Tibial nerve (tissue), 4 donors: Measurements from ENCODE around the gene EEA1. TPM values are rescaled to one million over a fixed set of nuclear protein-coding genes. Genes with fewer than 3 reads are reported as not detected.
A peak's percentile ranks its signal among the peaks of the same experiment; 100 is the strongest.

Experiments used
- DNase-seq, 2 donors: peaks; one replicate each; pipeline ENCODE4 v3.0.0-alpha.2; 2019; ENCODE audit warnings: low spot score in 2 of 2
- H3K27ac ChIP-seq, 4 donors: fragments of 200-600 bp; sonication (generic) in 3 of 4; one replicate each; pipeline ENCODE4 v1.5.1; 2017 to 2019; ENCODE audit warnings: mild to moderate bottlenecking in 1 of 4
- H3K27me3 ChIP-seq, 2 donors: fragments of 200-600 bp; sonication (generic) in 1 of 2; one replicate each; pipeline versions ENCODE4 v1.5.1 to v1.6.0; 2017 to 2019
- H3K36me3 ChIP-seq, 3 donors: fragments of 200-600 bp; sonication (generic); one replicate each; pipeline ENCODE4 v1.5.1; 2018 to 2019
- H3K4me1 ChIP-seq, 4 donors: fragments of 200-600 bp; sonication (generic) in 3 of 4; one replicate each; pipeline ENCODE4 v1.5.1; 2017 to 2019
- H3K4me3 ChIP-seq, 4 donors: fragments of 200-600 bp; sonication (generic) in 3 of 4; one replicate each; pipeline ENCODE4 v1.5.1; 2017 to 2019; ENCODE audit warnings: mild to moderate bottlenecking in 1 of 4, moderate library complexity in 1 of 4
- H3K9me3 ChIP-seq, 4 donors: fragments of 200-600 bp; sonication (generic) in 3 of 4; one replicate each; pipeline ENCODE4 v1.5.1; 2017 to 2019
- CTCF ChIP-seq, 5 experiments: fragments of 200-600 bp in 3 of 5; fragments of 450-650 bp in 2 of 5; sonication (generic) in 3 of 5; IDR thresholded peaks; one replicate each; pipeline ENCODE4 v1.5.1; 2016 to 2019; ENCODE audit warnings: antibody characterized with exemption in 5 of 5, mild to moderate bottlenecking in 3 of 5, moderate library complexity in 2 of 5
- EP300 ChIP-seq, 2 donors: sonication (generic); formaldehyde crosslinking; IDR thresholded peaks; one replicate each; pipeline ENCODE4 v1.6.1; 2017; ENCODE audit warnings: antibody characterized with exemption in 2 of 2, mild to moderate bottlenecking in 1 of 2
- POLR2A ChIP-seq, 2 donors: fragments of 450-650 bp; IDR thresholded peaks; one replicate each; pipeline ENCODE4 v1.6.1; 2017; ENCODE audit warnings: antibody characterized with exemption in 2 of 2, mild to moderate bottlenecking in 2 of 2, moderate library complexity in 2 of 2
- WGBS, 2 donors: methylation state at CpG; one replicate each; pipeline ENCODE4 v1.1.5; 2018; 5-methylcytosine and 5-hydroxymethylcytosine counted together
- total RNA-seq, 4 donors: library from RNA; depleted of rRNA; stranded (reverse); fragments of >200 nt; gene quantifications; one replicate each; pipeline ENCODE4 v1.1.0, GENCODE V29; 2016

The EEA1 gene
- total RNA-seq, 4 donors from 2014 or later, result 18.4 to 34.8 (median 24.1) TPM

GRCh38 chr12:92898755-92899154, 30.3 kb downstream of the EEA1 start:
- H3K27me3 ChIP-seq, result no peaks in the 10 kb centered on the region
- peak overlapping the region in 3 of 4 donors; percentile 53 to 79 (median 66) for H3K27ac ChIP-seq
- no peaks in the 10 kb centered on the region for H3K9me3 ChIP-seq
- H3K4me1 ChIP-seq, result peaks cover 0 to 32% (median 8%) of the 10 kb centered on the region in 4 donors
- H3K4me3 ChIP-seq, result no peak overlapping the region
- peaks cover 0 to 4% (median 0%) of the 10 kb centered on the region in 3 donors for H3K36me3 ChIP-seq
- DNase-seq, result no peak
- no peak for TF ChIP-seq EP300 (IDR thresholded peaks at IDR 0.05)
- TF ChIP-seq CTCF (IDR thresholded peaks at IDR 0.05), result no peak
- TF ChIP-seq POLR2A (IDR thresholded peaks at IDR 0.05), result no peak

GRCh38 chr12:92897844-92898243, 31.3 kb downstream of the EEA1 start:
- DNase-seq, result no peak
- peaks cover 0 to 33% (median 8%) of the 10 kb centered on the region in 4 donors for H3K4me1 ChIP-seq
- TF ChIP-seq CTCF (IDR thresholded peaks at IDR 0.05) (no peak), POLR2A (IDR thresholded peaks at IDR 0.05) (no peak), EP300 (IDR thresholded peaks at IDR 0.05) (no peak)
- peak overlapping the region in 1 of 4 donors; percentile 36 for H3K27ac ChIP-seq
- no peak overlapping the region for H3K4me3 ChIP-seq
- 94 to 96% methylated on average over 5 of the region's 5 CpGs for WGBS, 2 donors
- H3K9me3 ChIP-seq, result no peaks in the 10 kb centered on the region
- no peaks in the 10 kb centered on the region for H3K27me3 ChIP-seq
- peaks cover 0 to 4% (median 0%) of the 10 kb centered on the region in 3 donors for H3K36me3 ChIP-seq

- Histone ChIP-seq H3K9me3 (no peaks in the 10 kb centered on the region), H3K27ac (no peak overlapping the region), H3K4me3 (no peak overlapping the region), H3K4me1 (peaks cover 0 to 4% (median 0%) of the 10 kb centered on the region in 4 donors), H3K36me3 (peaks cover 0 to 22% (median 0%) of the 10 kb centered on the region in 3 donors), H3K27me3 (no peaks in the 10 kb centered on the region)
- no peak for TF ChIP-seq EP300 (IDR thresholded peaks at IDR 0.05)
- TF ChIP-seq POLR2A (IDR thresholded peaks at IDR 0.05), result no peak
- no peak for TF ChIP-seq CTCF (IDR thresholded peaks at IDR 0.05)
- no peak for DNase-seq
- WGBS, 2 donors, result 74 to 76% methylated on average over 3 of the region's 3 CpGs
These were observed 38.4 kb downstream of the EEA1 start for GRCh38 chr12:92890601-92891106.

GRCh38 chr12:92886131-92886530, 43.0 kb downstream of the EEA1 start:
- WGBS, 2 donors, result 55 to 91% methylated on average over 1 to 2 of the region's 2 CpGs
- DNase-seq, result no peak
- H3K27ac ChIP-seq, result no peak overlapping the region
- H3K9me3 ChIP-seq, result no peaks in the 10 kb centered on the region
- no peaks in the 10 kb centered on the region for H3K27me3 ChIP-seq
- peaks cover 0 to 31% (median 0%) of the 10 kb centered on the region in 3 donors for H3K36me3 ChIP-seq
- H3K4me3 ChIP-seq, result no peak overlapping the region
- TF ChIP-seq POLR2A (IDR thresholded peaks at IDR 0.05) (no peak), EP300 (IDR thresholded peaks at IDR 0.05) (no peak), CTCF (IDR thresholded peaks at IDR 0.05) (no peak)
- H3K4me1 ChIP-seq, result no peaks in the 10 kb centered on the region

GRCh38 chr12:92879698-92880322, 49.3 kb downstream of the EEA1 start:
- DNase-seq, result no peak
- TF ChIP-seq EP300 (IDR thresholded peaks at IDR 0.05), result no peak
- no peak for TF ChIP-seq CTCF (IDR thresholded peaks at IDR 0.05)
- TF ChIP-seq POLR2A (IDR thresholded peaks at IDR 0.05), result no peak
- WGBS, 2 donors, result 91% methylated on average over 2 of the region's 2 CpGs
- Histone ChIP-seq H3K36me3 (peaks cover 0 to 49% (median 0%) of the 10 kb centered on the region in 3 donors), H3K27ac (no peak overlapping the region), H3K9me3 (peaks cover 0 to 23% (median 0%) of the 10 kb centered on the region in 4 donors), H3K27me3 (no peaks in the 10 kb centered on the region), H3K4me1 (no peaks in the 10 kb centered on the region), H3K4me3 (no peak overlapping the region)
